ENCODE measurements around the gene PRKCD.

The PRKCD gene

GRCh38 chr3:53225181-53225580 is 64.2 kb downstream of the PRKCD start:
- no peak overlapping the region for H3K4me3 Mint-ChIP-seq
- no peaks in the 10 kb centered on the region for H3K27me3 Mint-ChIP-seq (ENCODE audit: low read depth)
- H3K36me3 Mint-ChIP-seq (ENCODE audit: low read depth) = peaks cover 37% of the 10 kb centered on the region
- no peaks in the 10 kb centered on the region for H3K9me3 Mint-ChIP-seq
- DNase-seq (ENCODE audit: low spot score) = no peak
- no peak overlapping the region for H3K27ac Mint-ChIP-seq
- H3K4me1 Mint-ChIP-seq (ENCODE audit: low read depth) = peaks cover under 1% of the 10 kb centered on the region

- no peaks in the 10 kb centered on the region for H3K4me1 Mint-ChIP-seq (ENCODE audit: low read depth)
- no peak overlapping the region for H3K27ac Mint-ChIP-seq
- H3K36me3 Mint-ChIP-seq (ENCODE audit: low read depth) = peaks cover 37% of the 10 kb centered on the region
- DNase-seq (ENCODE audit: low spot score) = no peak
- H3K9me3 Mint-ChIP-seq = no peaks in the 10 kb centered on the region
- H3K27me3 Mint-ChIP-seq (ENCODE audit: low read depth) = no peaks in the 10 kb centered on the region
- H3K4me3 Mint-ChIP-seq = no peak overlapping the region
These were observed 64.6 kb downstream of the PRKCD start for GRCh38 chr3:53225651-53226050.

GRCh38 chr3:53226142-53226840 is 65.3 kb downstream of the PRKCD start:
- no peak for DNase-seq (ENCODE audit: low spot score)
- no peak overlapping the region for H3K27ac Mint-ChIP-seq
- H3K36me3 Mint-ChIP-seq (ENCODE audit: low read depth) = peaks cover 40% of the 10 kb centered on the region
- H3K27me3 Mint-ChIP-seq (ENCODE audit: low read depth) = no peaks in the 10 kb centered on the region
- no peaks in the 10 kb centered on the region for H3K9me3 Mint-ChIP-seq
- H3K4me1 Mint-ChIP-seq (ENCODE audit: low read depth) = no peaks in the 10 kb centered on the region
- H3K4me3 Mint-ChIP-seq = no peak overlapping the region

GRCh38 chr3:53226841-53227407 is 65.9 kb downstream of the PRKCD start:
- no peak for DNase-seq (ENCODE audit: low spot score)
- Mint-ChIP-seq H3K27me3 (ENCODE audit: low read depth) (no peaks in the 10 kb centered on the region), H3K27ac (no peak overlapping the region), H3K9me3 (no peaks in the 10 kb centered on the region), H3K4me3 (no peak overlapping the region), H3K36me3 (ENCODE audit: low read depth) (peaks cover 45% of the 10 kb centered on the region), H3K4me1 (ENCODE audit: low read depth) (no peaks in the 10 kb centered on the region)

GRCh38 chr3:53227993-53228885 is 67.2 kb downstream of the PRKCD start:
- Mint-ChIP-seq H3K27me3 (ENCODE audit: low read depth) (no peaks in the 10 kb centered on the region), H3K4me1 (ENCODE audit: low read depth) (no peaks in the 10 kb centered on the region), H3K9me3 (no peaks in the 10 kb centered on the region), H3K36me3 (ENCODE audit: low read depth) (peaks cover 48% of the 10 kb centered on the region), H3K27ac (no peak overlapping the region), H3K4me3 (no peak overlapping the region)
- no peak for DNase-seq (ENCODE audit: low spot score)

- no peak overlapping the region for H3K27ac Mint-ChIP-seq
These were observed 68.2 kb downstream of the PRKCD start for GRCh38 chr3:53229171-53229570.

GRCh38 chr3:53229606-53230005 is 68.6 kb downstream of the PRKCD start:
- Mint-ChIP-seq H3K27me3 (ENCODE audit: low read depth) (no peaks in the 10 kb centered on the region), H3K9me3 (no peaks in the 10 kb centered on the region), H3K4me1 (ENCODE audit: low read depth) (peaks cover 3% of the 10 kb centered on the region), H3K27ac (no peak overlapping the region), H3K4me3 (no peak overlapping the region), H3K36me3 (ENCODE audit: low read depth) (peaks cover 49% of the 10 kb centered on the region)
- DNase-seq (ENCODE audit: low spot score) = no peak

More at GRCh38 chr3:53229171-53229570, 68.2 kb downstream of the PRKCD start:
- DNase-seq (ENCODE audit: low spot score) = no peak
- Mint-ChIP-seq H3K36me3 (ENCODE audit: low read depth) (peaks cover 48% of the 10 kb centered on the region), H3K4me1 (ENCODE audit: low read depth) (no peaks in the 10 kb centered on the region), H3K27me3 (ENCODE audit: low read depth) (no peaks in the 10 kb centered on the region), H3K9me3 (no peaks in the 10 kb centered on the region), H3K4me3 (no peak overlapping the region)

- no peaks in the 10 kb centered on the region for H3K27me3 Mint-ChIP-seq (ENCODE audit: low read depth)
- peaks cover 3% of the 10 kb centered on the region for H3K4me1 Mint-ChIP-seq (ENCODE audit: low read depth)
- no peaks in the 10 kb centered on the region for H3K9me3 Mint-ChIP-seq
- no peak for DNase-seq (ENCODE audit: low spot score)
- no peak overlapping the region for H3K27ac Mint-ChIP-seq
- H3K36me3 Mint-ChIP-seq (ENCODE audit: low read depth) = peaks cover 45% of the 10 kb centered on the region
- no peak overlapping the region for H3K4me3 Mint-ChIP-seq
These were observed 69.1 kb downstream of the PRKCD start for GRCh38 chr3:53230041-53230621.

GRCh38 chr3:53230789-53231188 is 69.8 kb downstream of the PRKCD start:
- H3K27ac Mint-ChIP-seq = no peak overlapping the region
- H3K4me1 Mint-ChIP-seq (ENCODE audit: low read depth) = peaks cover 3% of the 10 kb centered on the region
- DNase-seq (ENCODE audit: low spot score) = no peak
- peaks cover 48% of the 10 kb centered on the region for H3K36me3 Mint-ChIP-seq (ENCODE audit: low read depth)
- no peaks in the 10 kb centered on the region for H3K9me3 Mint-ChIP-seq
- no peaks in the 10 kb centered on the region for H3K27me3 Mint-ChIP-seq (ENCODE audit: low read depth)
- H3K4me3 Mint-ChIP-seq = no peak overlapping the region

- no peak overlapping the region for H3K27ac Mint-ChIP-seq
- no peak overlapping the region for H3K4me3 Mint-ChIP-seq
- H3K9me3 Mint-ChIP-seq = no peaks in the 10 kb centered on the region
- H3K4me1 Mint-ChIP-seq (ENCODE audit: low read depth) = peaks cover 6% of the 10 kb centered on the region
- H3K27me3 Mint-ChIP-seq (ENCODE audit: low read depth) = no peaks in the 10 kb centered on the region
- no peak for DNase-seq (ENCODE audit: low spot score)
- peaks cover 51% of the 10 kb centered on the region for H3K36me3 Mint-ChIP-seq (ENCODE audit: low read depth)
These were observed 70.8 kb downstream of the PRKCD start for GRCh38 chr3:53231532-53232511.

- Mint-ChIP-seq H3K36me3 (ENCODE audit: low read depth) (peaks cover 45% of the 10 kb centered on the region), H3K4me3 (no peak overlapping the region), H3K27ac (peak overlapping the region; percentile 41), H3K9me3 (no peaks in the 10 kb centered on the region), H3K27me3 (ENCODE audit: low read depth) (no peaks in the 10 kb centered on the region), H3K4me1 (ENCODE audit: low read depth) (peaks cover 7% of the 10 kb centered on the region)
- no peak for DNase-seq (ENCODE audit: low spot score)
These were observed 71.8 kb downstream of the PRKCD start for GRCh38 chr3:53232641-53233377.

- Mint-ChIP-seq H3K9me3 (no peaks in the 10 kb centered on the region), H3K27ac (peak overlapping the region; percentile 7), H3K36me3 (ENCODE audit: low read depth) (peaks cover 42% of the 10 kb centered on the region), H3K4me3 (no peak overlapping the region), H3K4me1 (ENCODE audit: low read depth) (peaks cover 7% of the 10 kb centered on the region), H3K27me3 (ENCODE audit: low read depth) (no peaks in the 10 kb centered on the region)
- no peak for DNase-seq (ENCODE audit: low spot score)
These were observed 73.3 kb downstream of the PRKCD start for GRCh38 chr3:53234130-53234840.

Data from T-helper 2 cell treated with Interferon-gamma antibody and Interleukin-4, amounts not matched to agents 5 μg/mL and 100 μg/mL, for 36 hours (primary cell).